PC-3 (cell line): ENCODE measurements around the gene CSMD2. TPM values are rescaled to one million over a fixed set of nuclear protein-coding genes. Genes with fewer than 3 reads are reported as not detected.

Experiments
- ATAC-seq: fragments of 200-7000 bp; cut with Tn5 transposase; 2 replicates; pipeline ENCODE4 v1.9.1; 2020; ENCODE audit warnings: mild to moderate bottlenecking, moderate library complexity
- BruUV-seq: library from RNA; stranded (reverse); fragments of 400-500 nt; replicated peaks from 2 replicates; lab custom pipeline; 2021; lab: Mats Ljungman, UMichigan
- CTCF ChIA-PET: fragments of 300-600 bp; sonication (Branson Sonifier 250); formaldehyde crosslinking; loops from one replicate; lab custom pipeline; 2022; ENCODE audit warnings: antibody characterized with exemption; lab: Charles Lee
- POLR2A ChIA-PET: fragments of 300-600 bp; sonication (Branson Sonifier 250); formaldehyde crosslinking; loops from one replicate; lab custom pipeline; 2022; ENCODE audit warnings: antibody characterized with exemption; ENCODE audit not compliant: unreplicated experiment; lab: Charles Lee
- DNase-seq: peaks from one replicate; pipeline ENCODE4 v3.0.0-alpha.2; 2015
- H2AFZ ChIP-seq: fragments of 300-600 bp; sonication (generic); 2 replicates; pipeline ENCODE4 v1.6.0; 2016; ENCODE audit warnings: antibody characterized with exemption, low read length
- H3F3A ChIP-seq: fragments of 300-600 bp; sonication (generic); one replicate; pipeline ENCODE4 v1.6.0; 2017; ENCODE audit warnings: antibody characterized with exemption, low read length, control low read depth, mild to moderate bottlenecking; ENCODE audit not compliant: unreplicated experiment
- H3K27ac ChIP-seq: fragments of 300-600 bp; sonication (generic); 2 replicates; pipeline ENCODE4 v1.5.1; 2016; ENCODE audit warnings: mild to moderate bottlenecking, low read length
- H3K27me3 ChIP-seq: fragments of 300-600 bp; sonication (generic); 2 replicates; pipeline ENCODE4 v1.6.1; 2016; ENCODE audit warnings: low read length, mixed read lengths
- H3K36me3 ChIP-seq: fragments of 300-600 bp; sonication (generic); 2 replicates; pipeline ENCODE4 v1.6.1; 2016; ENCODE audit warnings: low read depth, mixed run types, low read length, mixed read lengths
- H3K4me1 ChIP-seq: fragments of 300-600 bp; sonication (generic); 2 replicates; pipeline ENCODE4 v1.5.1; 2016; ENCODE audit warnings: low read length; ENCODE audit not compliant: insufficient read depth
- H3K4me2 ChIP-seq: fragments of 300-600 bp; sonication (generic); 2 replicates; pipeline ENCODE4 v1.6.0; 2016; ENCODE audit warnings: low read length
- H3K4me3 ChIP-seq: fragments of 300-600 bp; sonication (generic); 2 replicates; pipeline ENCODE4 v1.5.1; 2016; ENCODE audit warnings: mild to moderate bottlenecking, low read length, mixed read lengths
- H3K79me2 ChIP-seq: fragments of 300-600 bp; sonication (generic); 2 replicates; pipeline ENCODE4 v1.6.1; 2017; ENCODE audit warnings: low read length, mixed read lengths
- H3K9ac ChIP-seq: fragments of 300-600 bp; sonication (generic); 2 replicates; pipeline ENCODE4 v1.6.0; 2016; ENCODE audit warnings: mild to moderate bottlenecking, low read length
- H3K9me2 ChIP-seq: fragments of 300-600 bp; sonication (generic); replicated peaks from 2 replicates; pipeline ENCODE4 v1.6.1; 2016; ENCODE audit warnings: mixed run types, low read length, mixed read lengths
- H3K9me3 ChIP-seq: fragments of 300-600 bp; sonication (generic); 2 replicates; pipeline ENCODE4 v1.6.1; 2016; ENCODE audit warnings: low read length, mixed read lengths
- H4K20me1 ChIP-seq: fragments of 300-600 bp; sonication (generic); 2 replicates; pipeline ENCODE4 v1.6.1; 2016; ENCODE audit warnings: low read length, mixed read lengths
- EZH2 ChIP-seq: fragments of 300-600 bp; sonication (generic); IDR thresholded peaks from one replicate; pipeline ENCODE4 v1.6.1; 2017; ENCODE audit warnings: antibody characterized with exemption, mild to moderate bottlenecking, low read length; ENCODE audit not compliant: unreplicated experiment
- EZH2phosphoT487 ChIP-seq: fragments of 300-600 bp; sonication (generic); IDR thresholded peaks from 2 replicates; pipeline ENCODE4 v1.6.1; 2018; ENCODE audit warnings: mild to moderate bottlenecking, antibody characterized with exemption, low read length, borderline replicate concordance
- intact Hi-C: fragments of 100-400 bp; cut with micrococcal nuclease; formaldehyde crosslinking; loops from 2 replicates; pipeline ENCODE4 v1.9.0; 2023
- total RNA-seq: library from RNA; depleted of rRNA; stranded (reverse); fragments of >200 nt; gene quantifications from 2 replicates; pipeline ENCODE4 v1.2.3, GENCODE V29; 2014
- TF ChIP-seq, protein P1 (sequence below): fragments of 300-600 bp; sonication (generic); conservative IDR thresholded peaks from 2 replicates; pipeline ENCODE4 v1.5.1; 2017; ENCODE audit warnings: antibody characterized with exemption, low read depth, mild to moderate bottlenecking, low read length

Gene CSMD2
- total RNA-seq, 1 experiment from 2014 or later: not detected

DNA sequence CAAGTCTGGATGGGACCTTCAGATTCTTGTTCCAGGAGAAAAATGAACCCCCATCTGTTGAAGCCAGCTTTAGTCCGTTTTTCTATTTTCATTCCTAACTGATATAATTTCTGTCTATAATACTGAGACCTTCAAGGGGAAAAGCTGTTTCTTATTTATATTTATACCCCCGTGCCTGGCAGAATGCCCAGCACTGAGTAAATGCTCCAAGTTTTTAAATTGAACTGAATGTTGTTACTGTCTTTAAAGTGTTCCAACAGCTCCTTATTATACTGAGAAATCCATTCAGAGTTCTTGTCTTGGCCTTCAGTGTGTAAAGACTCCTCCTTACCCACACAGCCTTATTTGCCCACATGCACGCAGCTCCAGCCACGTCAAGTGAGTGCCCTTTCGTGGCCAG lies 479.8 kb downstream of the CSMD2 start:
- Histone ChIP-seq H3K79me2 (no peaks in the 10 kb centered on the region), H3K4me3 (no peak overlapping the region), H3K4me2 (no peak overlapping the region), H4K20me1 (no peaks in the 10 kb centered on the region), H3K9me3 (no peaks in the 10 kb centered on the region), H3K9ac (no peak overlapping the region), H2AFZ (no peak overlapping the region), H3K36me3 (no peaks in the 10 kb centered on the region), H3K4me1 (no peaks in the 10 kb centered on the region), H3K9me2 (no peaks in the 10 kb centered on the region), H3K27ac (no peak overlapping the region), H3F3A (no peaks in the 10 kb centered on the region), H3K27me3 (peaks cover 57% of the 10 kb centered on the region)
- TF ChIP-seq, protein P1, sequence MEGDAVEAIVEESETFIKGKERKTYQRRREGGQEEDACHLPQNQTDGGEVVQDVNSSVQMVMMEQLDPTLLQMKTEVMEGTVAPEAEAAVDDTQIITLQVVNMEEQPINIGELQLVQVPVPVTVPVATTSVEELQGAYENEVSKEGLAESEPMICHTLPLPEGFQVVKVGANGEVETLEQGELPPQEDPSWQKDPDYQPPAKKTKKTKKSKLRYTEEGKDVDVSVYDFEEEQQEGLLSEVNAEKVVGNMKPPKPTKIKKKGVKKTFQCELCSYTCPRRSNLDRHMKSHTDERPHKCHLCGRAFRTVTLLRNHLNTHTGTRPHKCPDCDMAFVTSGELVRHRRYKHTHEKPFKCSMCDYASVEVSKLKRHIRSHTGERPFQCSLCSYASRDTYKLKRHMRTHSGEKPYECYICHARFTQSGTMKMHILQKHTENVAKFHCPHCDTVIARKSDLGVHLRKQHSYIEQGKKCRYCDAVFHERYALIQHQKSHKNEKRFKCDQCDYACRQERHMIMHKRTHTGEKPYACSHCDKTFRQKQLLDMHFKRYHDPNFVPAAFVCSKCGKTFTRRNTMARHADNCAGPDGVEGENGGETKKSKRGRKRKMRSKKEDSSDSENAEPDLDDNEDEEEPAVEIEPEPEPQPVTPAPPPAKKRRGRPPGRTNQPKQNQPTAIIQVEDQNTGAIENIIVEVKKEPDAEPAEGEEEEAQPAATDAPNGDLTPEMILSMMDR: no peak
- TF ChIP-seq EZH2phosphoT487 (no peak), EZH2 (no peak)
- BruUV-seq: no TSS peak
- DNase-seq (no peak), ATAC-seq (no peak)
- POLR2A ChIA-PET: no interaction called here
- intact Hi-C loops: no loop called here
- CTCF ChIA-PET: no interaction called here

DNA sequence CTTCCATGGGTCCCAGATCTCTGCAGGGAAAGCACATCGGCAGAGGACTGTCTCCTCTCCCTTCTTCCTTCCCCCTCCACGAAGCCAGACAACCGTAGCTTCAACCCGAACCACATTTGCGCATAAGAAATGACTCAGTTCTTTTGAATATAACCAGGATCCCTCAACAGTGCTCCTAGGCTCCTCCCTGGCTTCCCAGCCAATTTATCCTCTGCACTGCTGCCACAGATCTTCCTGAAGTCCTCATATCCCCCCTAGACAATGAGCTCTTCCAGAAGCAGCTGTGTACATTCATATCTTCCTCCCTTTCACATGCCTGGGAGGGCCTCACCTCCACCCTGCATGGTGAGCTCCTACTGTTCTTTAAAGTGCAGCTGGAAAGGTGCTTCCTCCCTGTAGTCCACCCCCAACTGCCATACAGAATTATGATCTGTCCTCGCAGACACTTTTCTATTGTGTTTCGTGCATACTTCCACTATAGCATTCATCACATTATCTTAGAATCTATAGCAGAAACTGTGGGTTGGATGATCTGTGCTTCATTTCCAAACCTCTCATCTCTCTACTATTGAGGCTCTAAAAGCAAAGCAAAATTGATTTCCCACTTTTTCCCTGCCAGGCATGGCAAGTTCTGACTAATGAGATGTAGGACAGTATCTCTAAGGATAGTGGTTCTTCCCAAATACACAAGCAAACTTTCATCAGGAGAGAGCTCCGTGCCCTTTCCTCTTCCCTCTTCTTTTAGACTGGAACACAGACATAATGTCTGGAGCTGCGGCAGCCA lies 480.4 kb downstream of the CSMD2 start:
- TF ChIP-seq EZH2: no peak
- TF ChIP-seq, protein P1: no peak
- TF ChIP-seq EZH2phosphoT487: no peak
- Histone ChIP-seq H3F3A (no peaks in the 10 kb centered on the region), H3K9ac (no peak overlapping the region), H3K9me3 (no peaks in the 10 kb centered on the region), H3K27ac (no peak overlapping the region), H3K4me3 (no peak overlapping the region), H3K27me3 (peaks cover 51% of the 10 kb centered on the region), H3K4me2 (no peak overlapping the region), H4K20me1 (no peaks in the 10 kb centered on the region), H3K79me2 (no peaks in the 10 kb centered on the region), H2AFZ (no peak overlapping the region), H3K36me3 (no peaks in the 10 kb centered on the region), H3K4me1 (no peaks in the 10 kb centered on the region), H3K9me2 (no peaks in the 10 kb centered on the region)
- DNase-seq (no peak), ATAC-seq (no peak)
- ChIA-PET CTCF (no interaction called here), POLR2A (no interaction called here)
- intact Hi-C loops: no loop called here
- no TSS peak for BruUV-seq

DNA sequence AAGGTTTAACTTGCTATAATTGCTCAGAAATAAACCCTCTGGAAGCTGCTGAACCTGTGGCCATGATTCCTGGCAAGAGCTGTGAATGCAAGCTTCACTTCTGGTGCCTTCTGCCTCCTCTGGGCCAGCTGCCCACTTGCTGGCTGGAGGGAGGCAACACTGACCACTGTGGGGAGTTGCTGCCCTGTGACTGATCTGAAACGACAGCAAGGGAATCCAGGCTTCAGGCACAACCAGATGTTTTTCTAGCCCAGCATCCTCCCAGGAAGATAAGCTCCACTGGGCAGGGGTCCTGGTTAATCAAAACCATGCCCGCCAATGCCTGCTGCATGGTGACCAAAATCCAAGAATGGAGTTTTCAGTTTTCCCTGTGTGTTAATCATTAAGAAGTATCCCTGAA lies 481.1 kb downstream of the CSMD2 start:
- H3K4me2 ChIP-seq: no peak overlapping the region
- no peak overlapping the region for H3K27ac ChIP-seq
- CTCF ChIA-PET: no interaction called here
- H3K79me2 ChIP-seq: no peaks in the 10 kb centered on the region
- H3K9ac ChIP-seq: no peak overlapping the region
- DNase-seq: no peak
- no peaks in the 10 kb centered on the region for H3F3A ChIP-seq
- no TSS peak for BruUV-seq
- POLR2A ChIA-PET: no interaction called here
- TF ChIP-seq EZH2phosphoT487 (no peak), EZH2 (no peak)
- TF ChIP-seq, protein P1: no peak
- H4K20me1 ChIP-seq: no peaks in the 10 kb centered on the region
- no peaks in the 10 kb centered on the region for H3K4me1 ChIP-seq
- H3K36me3 ChIP-seq: no peaks in the 10 kb centered on the region
- no peaks in the 10 kb centered on the region for H3K9me2 ChIP-seq
- no peaks in the 10 kb centered on the region for H3K9me3 ChIP-seq
- intact Hi-C loops: no loop called here
- peaks cover 51% of the 10 kb centered on the region for H3K27me3 ChIP-seq
- no peak overlapping the region for H2AFZ ChIP-seq
- no peak for ATAC-seq
- no peak overlapping the region for H3K4me3 ChIP-seq
